ENCODE measurements around the gene FOXP1. TPM values are rescaled to one million over a fixed set of nuclear protein-coding genes. Genes with fewer than 3 reads are reported as not detected.
A peak's percentile ranks its signal among the peaks of the same experiment; 100 is the strongest.

The FOXP1 gene
- polyA plus RNA-seq, 1 experiment: 56.6 TPM

- ChIA-PET POLR2A (interaction anchor here (1.0 kb wide), 1 partner anchor 39 kb away, joined by 5 read pairs; no protein-coding TSS in a partner anchor), CTCF (interaction anchor here (0.6 kb wide), 1 partner anchor 236 kb away, joined by 4 read pairs; no protein-coding TSS in a partner anchor)
- H3K27ac ChIP-seq (ENCODE audit: low read depth, low read length): peak overlapping the region; percentile 70
- H3K9me3 ChIP-seq (ENCODE audit: control insufficient read depth, insufficient read depth, low read length): no peaks in the 10 kb centered on the region
- no peaks in the 10 kb centered on the region for H3K27me3 ChIP-seq (ENCODE audit: control insufficient read depth, insufficient read depth, low read length)
- TF ChIP-seq CTCF (IDR thresholded peaks at IDR 0.05; ENCODE audit: low read depth, low read length): no peak
- no peak for DNase-seq (ENCODE audit: low read depth, low spot score)
- peak overlapping the region; percentile 87 for H3K4me3 ChIP-seq (ENCODE audit: low read depth, low read length)
These were observed 2.0 kb downstream of the FOXP1 start for GRCh38 chr3:71581457-71582035.

GRCh38 chr3:71580636-71581456 is 2.7 kb downstream of the FOXP1 start:
- ChIA-PET CTCF (interaction anchor here (0.7 kb wide), 1 partner anchor 45 kb away, joined by 3 read pairs; no protein-coding TSS in a partner anchor), POLR2A (interaction anchor here (0.7 kb wide), 1 partner anchor 529 kb away, joined by 3 read pairs; no protein-coding TSS in a partner anchor)
- H3K4me3 ChIP-seq (ENCODE audit: low read depth, low read length): peak overlapping the region; percentile 87
- no peak for DNase-seq (ENCODE audit: low read depth, low spot score)
- H3K27me3 ChIP-seq (ENCODE audit: control insufficient read depth, insufficient read depth, low read length): no peaks in the 10 kb centered on the region
- no peak for TF ChIP-seq CTCF (IDR thresholded peaks at IDR 0.05; ENCODE audit: low read depth, low read length)
- no peaks in the 10 kb centered on the region for H3K9me3 ChIP-seq (ENCODE audit: control insufficient read depth, insufficient read depth, low read length)
- H3K27ac ChIP-seq (ENCODE audit: low read depth, low read length): peak overlapping the region; percentile 52

- POLR2A ChIA-PET: interaction anchor here (0.7 kb wide), 1 partner anchor 528 kb away, joined by 3 read pairs; no protein-coding TSS in a partner anchor
- TF ChIP-seq CTCF (IDR thresholded peaks at IDR 0.05; ENCODE audit: low read depth, low read length): no peak
- no peaks in the 10 kb centered on the region for H3K27me3 ChIP-seq (ENCODE audit: control insufficient read depth, insufficient read depth, low read length)
- peak overlapping the region; percentile 87 for H3K4me3 ChIP-seq (ENCODE audit: low read depth, low read length)
- no peaks in the 10 kb centered on the region for H3K9me3 ChIP-seq (ENCODE audit: control insufficient read depth, insufficient read depth, low read length)
- no peak for DNase-seq (ENCODE audit: low read depth, low spot score)
- no peak overlapping the region for H3K27ac ChIP-seq (ENCODE audit: low read depth, low read length)
- CTCF ChIA-PET: interaction anchor here (0.6 to 0.7 kb wide), 5 partner anchors 44 to 355 kb away, joined by 3 to 10 read pairs (median 4); no protein-coding TSS in a partner anchor
These were observed 3.6 kb downstream of the FOXP1 start for GRCh38 chr3:71579935-71580406.

- ChIA-PET POLR2A (no interaction called here), CTCF (interaction anchor here (0.6 to 0.7 kb wide), 4 partner anchors 137 to 354 kb away, joined by 3 to 10 read pairs (median 4); no protein-coding TSS in a partner anchor)
- Histone ChIP-seq H3K27ac (ENCODE audit: low read depth, low read length) (no peak overlapping the region), H3K9me3 (ENCODE audit: control insufficient read depth, insufficient read depth, low read length) (no peaks in the 10 kb centered on the region), H3K27me3 (ENCODE audit: control insufficient read depth, insufficient read depth, low read length) (no peaks in the 10 kb centered on the region), H3K4me3 (ENCODE audit: low read depth, low read length) (peak overlapping the region; percentile 87)
- no peak for DNase-seq (ENCODE audit: low read depth, low spot score)
- TF ChIP-seq CTCF (IDR thresholded peaks at IDR 0.05; ENCODE audit: low read depth, low read length): no peak
These were observed 4.1 kb downstream of the FOXP1 start for GRCh38 chr3:71579326-71579934.

Data from AG04450 (cell line).